HepG2 (cell line): Measurements from ENCODE around the gene CNTRL. TPM values are rescaled to one million over a fixed set of nuclear protein-coding genes. Genes with fewer than 3 reads are reported as not detected.
A peak's percentile ranks its signal among the peaks of the same experiment; 100 is the strongest.

Experiments
- ARID4A ChIP-seq: sonication (generic); formaldehyde crosslinking; IDR thresholded peaks from 2 replicates; pipeline ENCODE4 v1.5.0; 2020; ENCODE audit warnings: mild to moderate bottlenecking, missing genetic modification reagents, borderline replicate concordance
- BRF2 ChIP-seq: sonication (generic); formaldehyde crosslinking; IDR thresholded peaks from 2 replicates; pipeline ENCODE4 v1.8.1; 2022; ENCODE audit warnings: mild to moderate bottlenecking, missing genetic modification reagents
- HDAC1 ChIP-seq: sonication (generic); formaldehyde crosslinking; IDR thresholded peaks from 2 replicates; pipeline ENCODE4 v1.5.1; 2020; ENCODE audit warnings: mild to moderate bottlenecking, missing genetic modification reagents
- MYC ChIP-seq: sonication (generic); formaldehyde crosslinking; IDR thresholded peaks from 2 replicates; pipeline ENCODE4 v1.9.0; 2021; ENCODE audit warnings: missing genetic modification reagents, borderline replicate concordance
- RFX1 ChIP-seq: fragments of 450-650 bp; IDR thresholded peaks from 2 replicates; pipeline ENCODE4 v1.6.1; 2017
- SNAPC2 ChIP-seq: sonication (generic); formaldehyde crosslinking; IDR thresholded peaks from 2 replicates; pipeline ENCODE4 v1.8.1; 2022; ENCODE audit warnings: mild to moderate bottlenecking, missing genetic modification reagents
- ZNF12 ChIP-seq: sonication (generic); formaldehyde crosslinking; IDR thresholded peaks from 2 replicates; pipeline ENCODE4 v1.5.0; 2020; ENCODE audit warnings: missing genetic modification reagents
- ZNF674 ChIP-seq: sonication (generic); formaldehyde crosslinking; IDR thresholded peaks from 2 replicates; pipeline ENCODE4 v1.5.0; 2020; ENCODE audit warnings: low read depth, mild to moderate bottlenecking, missing genetic modification reagents
- ZNF781 ChIP-seq: sonication (generic); formaldehyde crosslinking; IDR thresholded peaks from 2 replicates; pipeline ENCODE4 v1.5.1; 2020; ENCODE audit warnings: borderline replicate concordance, mild to moderate bottlenecking, missing genetic modification reagents; ENCODE audit errors: not compliant biosample characterization
- polyA plus RNA-seq, 8 experiments: library from polyadenylated mRNA; depleted of rRNA in 3 of 8; stranded (reverse) in 7 of 8; unstranded in 1 of 8; fragments of >200 nt; fragmentation: Illumina TruSeq in 4 of 8; extraction: Trizol in 4 of 8; gene quantifications; 2 replicates each; pipeline versions ENCODE4 v1.2.1 to v1.2.3, GENCODE V29; 2011 to 2016; ENCODE audit warnings: low read depth in 4 of 8, missing spikeins in 1 of 8, mixed read lengths in 1 of 8; ENCODE audit not compliant: insufficient read depth in 1 of 8
- total RNA-seq, 5 experiments: library from RNA; depleted of rRNA; stranded (reverse); fragments of >200 nt; fragmentation: Illumina TruSeq; extraction: Trizol; gene quantifications; 2 replicates each; pipeline ENCODE4 v1.2.3, GENCODE V29; 2016; ENCODE audit warnings: low read depth in 1 of 5
- TF ChIP-seq, protein P1 (sequence below): sonication (generic); formaldehyde crosslinking; IDR thresholded peaks from 2 replicates; pipeline ENCODE4 v1.8.0; 2022; ENCODE audit warnings: mild to moderate bottlenecking, missing genetic modification reagents, borderline replicate concordance
- TF ChIP-seq, protein P2 (sequence below): sonication (generic); formaldehyde crosslinking; IDR thresholded peaks from 2 replicates; pipeline ENCODE4 v1.4.0; 2020; ENCODE audit warnings: missing genetic modification reagents, borderline replicate concordance
- TF ChIP-seq, protein P3 (sequence below): sonication (generic); formaldehyde crosslinking; IDR thresholded peaks from 2 replicates; pipeline ENCODE4 v1.4.0; 2020; ENCODE audit warnings: missing genetic modification reagents, borderline replicate concordance

The CNTRL gene
- total and polyA plus RNA-seq, 2 of the 13 experiments (the other 11 are each of a cell fraction or from before 2014, with no cell fraction given) = 7.5 to 11.8 TPM

DNA sequence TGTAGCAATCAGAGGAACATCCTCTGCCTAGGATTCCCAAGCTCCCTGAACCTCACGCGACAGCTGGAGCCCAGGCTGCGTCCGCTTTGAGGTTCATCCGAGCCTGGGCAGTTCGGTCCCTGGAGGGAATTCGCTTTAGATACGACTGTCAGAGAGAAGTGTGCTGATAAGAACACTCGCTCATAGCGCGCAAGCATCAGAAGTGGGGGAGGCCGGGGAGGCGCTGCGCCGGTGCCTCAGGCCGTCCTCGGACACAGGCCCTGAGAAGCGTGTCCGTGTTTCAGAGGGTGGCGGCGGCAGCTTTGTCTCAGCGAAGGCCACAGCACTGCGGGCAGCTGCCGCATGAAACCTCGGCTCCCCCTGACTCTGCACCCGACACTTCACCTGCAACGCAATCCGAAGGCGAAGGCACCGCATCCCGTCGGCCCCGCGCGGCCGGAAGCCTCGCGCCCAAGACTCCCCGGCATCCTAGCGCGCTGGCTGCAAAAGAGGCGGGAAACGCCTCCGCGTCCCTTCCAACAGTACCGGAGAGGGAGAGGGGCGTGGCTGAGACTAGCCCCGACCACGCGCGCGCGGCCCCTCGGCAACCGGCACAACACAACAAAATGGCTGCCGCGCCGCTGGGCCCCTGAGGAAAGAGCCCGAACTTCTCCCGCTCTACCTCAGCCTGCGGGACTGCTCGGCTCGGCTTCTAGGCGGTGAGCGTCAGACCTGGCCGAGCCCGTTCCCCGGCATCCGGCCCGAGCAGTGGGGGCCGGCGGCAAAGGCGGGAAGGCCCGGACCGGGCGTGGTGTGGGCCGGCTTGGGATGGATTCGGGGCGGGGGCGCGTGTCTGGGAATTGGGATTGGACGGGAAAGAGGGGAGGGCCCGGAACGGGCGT lies at the start of gene CNTRL (continued):
- TF ChIP-seq, protein P1, sequence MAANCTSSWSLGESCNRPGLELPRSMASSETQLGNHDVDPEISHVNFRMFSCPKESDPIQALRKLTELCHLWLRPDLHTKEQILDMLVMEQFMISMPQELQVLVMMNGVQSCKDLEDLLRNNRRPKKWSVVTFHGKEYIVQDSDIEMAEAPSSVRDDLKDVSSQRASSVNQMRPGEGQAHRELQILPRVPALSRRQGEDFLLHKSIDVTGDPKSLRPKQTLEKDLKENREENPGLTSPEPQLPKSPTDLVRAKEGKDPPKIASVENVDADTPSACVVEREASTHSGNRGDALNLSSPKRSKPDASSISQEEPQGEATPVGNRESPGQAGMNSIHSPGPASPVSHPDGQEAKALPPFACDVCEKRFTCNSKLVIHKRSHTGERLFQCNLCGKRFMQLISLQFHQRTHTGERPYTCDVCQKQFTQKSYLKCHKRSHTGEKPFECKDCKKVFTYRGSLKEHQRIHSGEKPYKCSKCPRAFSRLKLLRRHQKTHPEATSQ (CRISPR knock-in tag) = no peak; the same call in 1 of the 2 replicates
- peak; percentile 97 for TF ChIP-seq ARID4A
- TF ChIP-seq MYC (CRISPR knock-in tag) = peak; percentile 96
- TF ChIP-seq RFX1 = peak; percentile 49; the same call in 1 of the 2 replicates
- TF ChIP-seq ZNF781 (CRISPR knock-in tag) = peak; percentile 100
- no peak; the same call in 1 of the 2 replicates for TF ChIP-seq ZNF674 (CRISPR knock-in tag)
- TF ChIP-seq, protein P2, sequence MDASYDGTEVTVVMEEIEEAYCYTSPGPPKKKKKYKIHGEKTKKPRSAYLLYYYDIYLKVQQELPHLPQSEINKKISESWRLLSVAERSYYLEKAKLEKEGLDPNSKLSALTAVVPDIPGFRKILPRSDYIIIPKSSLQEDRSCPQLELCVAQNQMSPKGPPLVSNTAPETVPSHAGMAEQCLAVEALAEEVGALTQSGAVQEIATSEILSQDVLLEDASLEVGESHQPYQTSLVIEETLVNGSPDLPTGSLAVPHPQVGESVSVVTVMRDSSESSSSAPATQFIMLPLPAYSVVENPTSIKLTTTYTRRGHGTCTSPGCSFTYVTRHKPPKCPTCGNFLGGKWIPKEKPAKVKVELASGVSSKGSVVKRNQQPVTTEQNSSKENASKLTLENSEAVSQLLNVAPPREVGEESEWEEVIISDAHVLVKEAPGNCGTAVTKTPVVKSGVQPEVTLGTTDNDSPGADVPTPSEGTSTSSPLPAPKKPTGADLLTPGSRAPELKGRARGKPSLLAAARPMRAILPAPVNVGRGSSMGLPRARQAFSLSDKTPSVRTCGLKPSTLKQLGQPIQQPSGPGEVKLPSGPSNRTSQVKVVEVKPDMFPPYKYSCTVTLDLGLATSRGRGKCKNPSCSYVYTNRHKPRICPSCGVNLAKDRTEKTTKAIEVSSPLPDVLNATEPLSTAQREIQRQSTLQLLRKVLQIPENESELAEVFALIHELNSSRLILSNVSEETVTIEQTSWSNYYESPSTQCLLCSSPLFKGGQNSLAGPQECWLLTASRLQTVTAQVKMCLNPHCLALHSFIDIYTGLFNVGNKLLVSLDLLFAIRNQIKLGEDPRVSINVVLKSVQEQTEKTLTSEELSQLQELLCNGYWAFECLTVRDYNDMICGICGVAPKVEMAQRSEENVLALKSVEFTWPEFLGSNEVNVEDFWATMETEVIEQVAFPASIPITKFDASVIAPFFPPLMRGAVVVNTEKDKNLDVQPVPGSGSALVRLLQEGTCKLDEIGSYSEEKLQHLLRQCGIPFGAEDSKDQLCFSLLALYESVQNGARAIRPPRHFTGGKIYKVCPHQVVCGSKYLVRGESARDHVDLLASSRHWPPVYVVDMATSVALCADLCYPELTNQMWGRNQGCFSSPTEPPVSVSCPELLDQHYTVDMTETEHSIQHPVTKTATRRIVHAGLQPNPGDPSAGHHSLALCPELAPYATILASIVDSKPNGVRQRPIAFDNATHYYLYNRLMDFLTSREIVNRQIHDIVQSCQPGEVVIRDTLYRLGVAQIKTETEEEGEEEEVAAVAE (CRISPR knock-in tag) = peak; percentile 77
- peak; percentile 97 for TF ChIP-seq HDAC1 (CRISPR knock-in tag)
- TF ChIP-seq ZNF12 = peak; percentile 66
- peak; percentile 91 for TF ChIP-seq BRF2
- peak; percentile 86; the same call in 1 of the 2 replicates for TF ChIP-seq SNAPC2 (CRISPR knock-in tag)
- TF ChIP-seq, protein P3, sequence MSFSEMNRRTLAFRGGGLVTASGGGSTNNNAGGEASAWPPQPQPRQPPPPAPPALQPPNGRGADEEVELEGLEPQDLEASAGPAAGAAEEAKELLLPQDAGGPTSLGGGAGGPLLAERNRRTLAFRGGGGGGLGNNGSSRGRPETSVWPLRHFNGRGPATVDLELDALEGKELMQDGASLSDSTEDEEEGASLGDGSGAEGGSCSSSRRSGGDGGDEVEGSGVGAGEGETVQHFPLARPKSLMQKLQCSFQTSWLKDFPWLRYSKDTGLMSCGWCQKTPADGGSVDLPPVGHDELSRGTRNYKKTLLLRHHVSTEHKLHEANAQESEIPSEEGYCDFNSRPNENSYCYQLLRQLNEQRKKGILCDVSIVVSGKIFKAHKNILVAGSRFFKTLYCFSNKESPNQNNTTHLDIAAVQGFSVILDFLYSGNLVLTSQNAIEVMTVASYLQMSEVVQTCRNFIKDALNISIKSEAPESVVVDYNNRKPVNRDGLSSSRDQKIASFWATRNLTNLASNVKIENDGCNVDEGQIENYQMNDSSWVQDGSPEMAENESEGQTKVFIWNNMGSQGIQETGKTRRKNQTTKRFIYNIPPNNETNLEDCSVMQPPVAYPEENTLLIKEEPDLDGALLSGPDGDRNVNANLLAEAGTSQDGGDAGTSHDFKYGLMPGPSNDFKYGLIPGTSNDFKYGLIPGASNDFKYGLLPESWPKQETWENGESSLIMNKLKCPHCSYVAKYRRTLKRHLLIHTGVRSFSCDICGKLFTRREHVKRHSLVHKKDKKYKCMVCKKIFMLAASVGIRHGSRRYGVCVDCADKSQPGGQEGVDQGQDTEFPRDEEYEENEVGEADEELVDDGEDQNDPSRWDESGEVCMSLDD (CRISPR knock-in tag) = peak; percentile 78; the same call in 1 of the 2 replicates
